Measurements from ENCODE around the gene VEGFC. TPM values are rescaled to one million over a fixed set of nuclear protein-coding genes. Genes with fewer than 3 reads are reported as not detected.

Gene VEGFC
- total RNA-seq, 1 experiment from 2014 or later, result not detected

DNA sequence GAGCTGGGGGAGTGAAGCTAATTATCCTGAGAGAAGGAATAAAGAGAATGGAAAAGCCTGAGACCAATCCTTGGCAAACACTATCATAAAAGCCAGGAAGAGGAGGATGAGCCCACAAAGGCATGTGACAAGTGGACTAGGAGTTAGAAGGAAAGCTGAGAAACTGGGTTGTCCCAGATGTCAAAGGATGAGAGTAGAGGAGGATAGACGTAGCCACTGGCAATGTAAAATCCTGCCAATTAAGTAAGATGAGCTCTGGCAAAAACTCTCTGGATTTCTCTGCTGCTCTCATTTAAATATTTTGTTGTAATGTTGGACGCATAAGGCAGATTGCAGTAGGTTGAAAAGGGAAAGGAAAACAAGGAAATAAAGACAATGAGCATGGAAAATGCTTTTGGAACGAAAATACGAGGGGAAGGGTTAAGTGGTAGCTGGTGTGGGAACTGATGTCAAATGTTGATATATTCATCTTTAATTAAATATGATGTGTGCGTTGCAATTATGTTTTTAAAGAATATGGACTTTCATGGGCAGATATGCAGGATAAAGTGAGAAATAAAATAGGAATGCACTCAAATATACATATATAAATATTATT is 14.2 kb upstream of the VEGFC start:
- ChIA-PET RAD21 (ENCODE audit: low non-redundant PET in 1 of 2, low total read pairs in 2 of 2, uncharacterized antibody in 2 of 2, unreplicated experiment in 2 of 2) (no interaction called here), CTCF (no interaction called here), POLR2A (no interaction called here)
- Histone ChIP-seq H3K4me3 (replicated peaks in 1 of 2; ENCODE audit: low read depth in 1 of 2, low read length in 2 of 2) (no peak overlapping the region), H3K9ac (ENCODE audit: low read length) (no peak overlapping the region), H3K9me3 (ENCODE audit: control insufficient read depth in 1 of 2, insufficient read depth in 1 of 2, low read depth in 1 of 2, low read length in 2 of 2) (no peaks in the 10 kb centered on the region; a peak in 1 of 4 replicates), H2AFZ (ENCODE audit: low read depth, low read length, poor library complexity, severe bottlenecking) (no peak overlapping the region), H3K4me2 (ENCODE audit: low read length) (no peak overlapping the region), H3K9me2 (ENCODE audit: insufficient read depth) (no peaks in the 10 kb centered on the region), H4K20me1 (ENCODE audit: insufficient read depth) (no peaks in the 10 kb centered on the region), H3K4me1 (ENCODE audit: control insufficient read depth in 1 of 2, insufficient read depth in 2 of 2, low read length in 2 of 2) (no peaks in the 10 kb centered on the region), H3K27me3 (ENCODE audit: insufficient read depth, low read length) (no peaks in the 10 kb centered on the region), H3K79me2 (ENCODE audit: insufficient read depth, low read length) (no peaks in the 10 kb centered on the region), H3K27ac (ENCODE audit: low read depth, low read length) (no peak overlapping the region), H3K36me3 (ENCODE audit: control insufficient read depth in 1 of 2, insufficient read depth in 2 of 2, low read length in 2 of 2) (no peaks in the 10 kb centered on the region)
- TF ChIP-seq, protein P1, sequence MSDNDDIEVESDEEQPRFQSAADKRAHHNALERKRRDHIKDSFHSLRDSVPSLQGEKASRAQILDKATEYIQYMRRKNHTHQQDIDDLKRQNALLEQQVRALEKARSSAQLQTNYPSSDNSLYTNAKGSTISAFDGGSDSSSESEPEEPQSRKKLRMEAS (IDR thresholded peaks at IDR 0.05), result no peak
- TF ChIP-seq SP1 (IDR thresholded peaks at IDR 0.05; ENCODE audit: low read depth) (no peak), CEBPB (IDR thresholded peaks at IDR 0.05; ENCODE audit: low read depth) (no peak), FOSL1 (IDR thresholded peaks at IDR 0.05; ENCODE audit: low read depth) (no peak), SIN3A (IDR thresholded peaks at IDR 0.05; ENCODE audit: low read depth) (no peak), ZBTB33 (IDR thresholded peaks at IDR 0.05; ENCODE audit: extremely low read depth, insufficient replicate concordance, low read length) (no peak), YY1 (IDR thresholded peaks at IDR 0.05; ENCODE audit: extremely low read depth, insufficient replicate concordance, low read depth, low read length) (no peak), ELF1 (IDR thresholded peaks at IDR 0.05; ENCODE audit: borderline replicate concordance, low read depth) (no peak), POLR2A (IDR thresholded peaks at IDR 0.05; ENCODE audit: borderline replicate concordance, extremely low read depth, insufficient read depth, insufficient read length) (no peak), TCF7L2 (IDR thresholded peaks at IDR 0.05; ENCODE audit: borderline replicate concordance, extremely low read depth, insufficient read depth, insufficient read length) (no peak), ZFX (IDR thresholded peaks at IDR 0.05) (no peak), EGR1 (IDR thresholded peaks at IDR 0.05; ENCODE audit: low read depth) (no peak), RAD21 (IDR thresholded peaks at IDR 0.05; ENCODE audit: low read depth) (no peak)
- TF ChIP-seq, protein P2, sequence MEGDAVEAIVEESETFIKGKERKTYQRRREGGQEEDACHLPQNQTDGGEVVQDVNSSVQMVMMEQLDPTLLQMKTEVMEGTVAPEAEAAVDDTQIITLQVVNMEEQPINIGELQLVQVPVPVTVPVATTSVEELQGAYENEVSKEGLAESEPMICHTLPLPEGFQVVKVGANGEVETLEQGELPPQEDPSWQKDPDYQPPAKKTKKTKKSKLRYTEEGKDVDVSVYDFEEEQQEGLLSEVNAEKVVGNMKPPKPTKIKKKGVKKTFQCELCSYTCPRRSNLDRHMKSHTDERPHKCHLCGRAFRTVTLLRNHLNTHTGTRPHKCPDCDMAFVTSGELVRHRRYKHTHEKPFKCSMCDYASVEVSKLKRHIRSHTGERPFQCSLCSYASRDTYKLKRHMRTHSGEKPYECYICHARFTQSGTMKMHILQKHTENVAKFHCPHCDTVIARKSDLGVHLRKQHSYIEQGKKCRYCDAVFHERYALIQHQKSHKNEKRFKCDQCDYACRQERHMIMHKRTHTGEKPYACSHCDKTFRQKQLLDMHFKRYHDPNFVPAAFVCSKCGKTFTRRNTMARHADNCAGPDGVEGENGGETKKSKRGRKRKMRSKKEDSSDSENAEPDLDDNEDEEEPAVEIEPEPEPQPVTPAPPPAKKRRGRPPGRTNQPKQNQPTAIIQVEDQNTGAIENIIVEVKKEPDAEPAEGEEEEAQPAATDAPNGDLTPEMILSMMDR (IDR thresholded peaks at IDR 0.05 in 2 of 3, conservative IDR thresholded peaks at IDR 0.05 in 1 of 3; ENCODE audit: borderline replicate concordance in 1 of 3, insufficient read depth in 1 of 3, low read depth in 2 of 3, low read length in 2 of 3), result no peak
- TF ChIP-seq, protein P3, sequence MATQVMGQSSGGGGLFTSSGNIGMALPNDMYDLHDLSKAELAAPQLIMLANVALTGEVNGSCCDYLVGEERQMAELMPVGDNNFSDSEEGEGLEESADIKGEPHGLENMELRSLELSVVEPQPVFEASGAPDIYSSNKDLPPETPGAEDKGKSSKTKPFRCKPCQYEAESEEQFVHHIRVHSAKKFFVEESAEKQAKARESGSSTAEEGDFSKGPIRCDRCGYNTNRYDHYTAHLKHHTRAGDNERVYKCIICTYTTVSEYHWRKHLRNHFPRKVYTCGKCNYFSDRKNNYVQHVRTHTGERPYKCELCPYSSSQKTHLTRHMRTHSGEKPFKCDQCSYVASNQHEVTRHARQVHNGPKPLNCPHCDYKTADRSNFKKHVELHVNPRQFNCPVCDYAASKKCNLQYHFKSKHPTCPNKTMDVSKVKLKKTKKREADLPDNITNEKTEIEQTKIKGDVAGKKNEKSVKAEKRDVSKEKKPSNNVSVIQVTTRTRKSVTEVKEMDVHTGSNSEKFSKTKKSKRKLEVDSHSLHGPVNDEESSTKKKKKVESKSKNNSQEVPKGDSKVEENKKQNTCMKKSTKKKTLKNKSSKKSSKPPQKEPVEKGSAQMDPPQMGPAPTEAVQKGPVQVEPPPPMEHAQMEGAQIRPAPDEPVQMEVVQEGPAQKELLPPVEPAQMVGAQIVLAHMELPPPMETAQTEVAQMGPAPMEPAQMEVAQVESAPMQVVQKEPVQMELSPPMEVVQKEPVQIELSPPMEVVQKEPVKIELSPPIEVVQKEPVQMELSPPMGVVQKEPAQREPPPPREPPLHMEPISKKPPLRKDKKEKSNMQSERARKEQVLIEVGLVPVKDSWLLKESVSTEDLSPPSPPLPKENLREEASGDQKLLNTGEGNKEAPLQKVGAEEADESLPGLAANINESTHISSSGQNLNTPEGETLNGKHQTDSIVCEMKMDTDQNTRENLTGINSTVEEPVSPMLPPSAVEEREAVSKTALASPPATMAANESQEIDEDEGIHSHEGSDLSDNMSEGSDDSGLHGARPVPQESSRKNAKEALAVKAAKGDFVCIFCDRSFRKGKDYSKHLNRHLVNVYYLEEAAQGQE (IDR thresholded peaks at IDR 0.05; ENCODE audit: low read depth), result no peak
- TF ChIP-seq, protein P4, sequence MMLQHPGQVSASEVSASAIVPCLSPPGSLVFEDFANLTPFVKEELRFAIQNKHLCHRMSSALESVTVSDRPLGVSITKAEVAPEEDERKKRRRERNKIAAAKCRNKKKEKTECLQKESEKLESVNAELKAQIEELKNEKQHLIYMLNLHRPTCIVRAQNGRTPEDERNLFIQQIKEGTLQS (IDR thresholded peaks at IDR 0.05), result no peak
- ATAC-seq, result no peak
- DNase-seq (ENCODE audit: low read depth, low spot score), result no peak
- no TSS peak for BruUV-seq (replicated peaks)
- intact Hi-C loops (cut with micrococcal nuclease), result no loop called here

Measured in HCT116 (cell line).